Adipose tissue (tissue), 3 donors: Measurements from ENCODE around the gene CBLN4. TPM values are rescaled to one million over a fixed set of nuclear protein-coding genes. Genes with fewer than 3 reads are reported as not detected.

Experiments used
- H3K27ac ChIP-seq: one replicate; pipeline ENCODE4 v1.5.1; 2013; ENCODE audit warnings: low read depth, low read length
- WGBS, 3 donors: extraction: QIAGEN DNeasy Blood & Tissue Kit; methylation state at CpG; one replicate each; pipeline ENCODE4 v1.1.7; 2013; 5-methylcytosine and 5-hydroxymethylcytosine counted together
- polyA plus RNA-seq, 3 donors: library from polyadenylated mRNA; stranded (reverse); fragments of 200-250 nt; gene quantifications; one replicate each; pipeline ENCODE4 v1.2.3, GENCODE V29; 2013
- donor health status: healthy with polysubstance abuse.
- donor health status: Bipolar disorder and iron deficiency.
- donor health status: healthy.

Gene CBLN4
- polyA plus RNA-seq: under 1 TPM; 0.10 to 0.79 (median 0.15) TPM

DNA sequence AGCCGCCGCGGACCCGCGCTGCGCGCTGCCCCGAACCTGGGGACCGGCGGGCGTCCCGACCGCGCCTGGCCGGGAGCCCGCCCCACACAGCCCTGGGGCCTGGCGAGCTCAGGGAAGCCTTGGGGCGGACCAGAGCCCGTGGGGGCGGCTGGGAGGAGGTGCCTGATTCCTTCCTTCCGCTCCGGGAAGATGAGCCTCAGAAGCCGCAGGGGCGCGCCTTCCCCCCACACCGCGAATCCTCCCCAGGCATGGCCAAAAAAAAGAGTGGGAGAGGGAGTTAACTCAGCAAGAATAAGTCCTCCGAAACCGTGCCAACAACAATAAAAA is at the start of gene CBLN4:
Gene CBLN4, minus strand, starts transcription at position 131 of the 327 bp plus-strand sequence. CDS start 1,348 bp downstream, outside the sequence.
- WGBS, 3 donors: 5 to 6% (median 5%) methylated on average over 29 of the region's 29 CpGs

GRCh38 chr20:56043227-56043626 is 37.9 kb upstream of the CBLN4 start:
- WGBS, 3 donors: 73 to 95% (median 79%) methylated on average over 6 of the region's 6 CpGs
- H3K27ac ChIP-seq: no peak overlapping the region

More for the DNA sequence above, at the start of gene CBLN4:
- H3K27ac ChIP-seq: no peak within 1 kb of the TSS

- no peak overlapping the region for H3K27ac ChIP-seq
- 53 to 62% (median 61%) methylated on average over 3 of the region's 3 CpGs for WGBS, 3 donors
These were observed 26.9 kb upstream of the CBLN4 start for GRCh38 chr20:56032251-56032650.

DNA sequence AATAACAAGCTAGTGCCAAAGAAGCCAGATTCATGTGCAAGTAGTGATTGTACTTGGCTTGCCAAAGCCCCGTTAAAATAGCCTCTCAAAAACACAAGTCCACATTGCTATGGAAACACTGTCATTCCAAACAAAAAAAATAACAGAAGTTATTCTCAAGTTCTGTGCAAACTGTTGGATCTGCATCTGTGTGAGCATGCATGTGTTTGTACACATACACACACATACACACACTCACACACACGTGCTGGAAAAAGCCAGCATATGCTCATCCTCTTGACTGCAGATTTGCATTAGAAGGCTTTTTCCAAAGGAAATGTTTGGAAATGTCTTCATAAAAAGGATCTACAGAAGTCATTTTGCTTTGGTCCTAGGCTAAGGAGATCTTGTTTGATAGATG is 13.4 kb upstream of the CBLN4 start:
- WGBS, 3 donors: 52 to 64% (median 55%) methylated on average over 2 of the region's 2 CpGs
- no peak overlapping the region for H3K27ac ChIP-seq

DNA sequence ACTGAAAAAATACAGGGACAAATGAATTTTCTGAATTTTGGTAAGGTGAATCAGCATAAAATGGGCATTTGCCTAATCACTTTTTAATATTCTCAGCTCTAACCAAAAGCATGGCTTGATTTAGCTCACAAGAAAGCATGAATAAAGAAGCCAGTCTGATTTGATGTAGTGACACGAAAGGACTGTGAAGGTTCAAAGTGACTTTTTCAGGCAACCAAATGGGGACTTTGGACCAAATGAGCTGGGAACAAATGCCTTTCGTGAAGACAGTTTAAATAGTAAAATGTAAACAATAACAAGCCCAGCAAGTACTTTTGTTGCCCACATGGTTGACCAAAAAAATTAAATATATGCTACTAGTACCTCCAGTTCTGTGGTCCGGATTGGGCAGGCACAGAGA is 12.9 kb upstream of the CBLN4 start:
- WGBS, 3 donors: 65 to 77% (median 73%) methylated on average over 3 of the region's 3 CpGs
- no peak overlapping the region for H3K27ac ChIP-seq

GRCh38 chr20:56017560-56017959 is 12.2 kb upstream of the CBLN4 start:
- WGBS, 3 donors: 55 to 73% (median 70%) methylated on average over 2 of the region's 2 CpGs
- no peak overlapping the region for H3K27ac ChIP-seq

- no peak overlapping the region for H3K27ac ChIP-seq
- WGBS, 3 donors: 72 to 84% (median 76%) methylated on average over 5 of the region's 5 CpGs
These were observed 9.7 kb upstream of the CBLN4 start for GRCh38 chr20:56014998-56015397.

DNA sequence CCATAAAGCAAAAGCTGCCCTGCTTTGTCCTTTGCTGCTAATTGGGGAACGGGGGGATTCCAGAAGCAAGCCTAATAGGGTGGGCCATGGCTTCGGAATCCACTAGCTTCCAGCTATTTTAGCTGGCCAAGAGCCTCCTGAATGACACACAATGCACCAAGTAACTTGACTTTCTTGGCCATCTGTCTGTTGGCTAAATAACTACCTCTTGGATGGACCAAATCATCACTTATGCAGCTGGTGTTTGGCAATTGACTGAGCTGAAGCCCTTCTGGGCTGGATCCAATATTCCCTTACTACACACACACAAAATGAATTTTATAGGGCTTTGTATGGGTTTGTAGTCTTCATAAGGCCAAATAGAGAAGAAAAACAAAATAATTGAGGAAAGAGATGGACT is 8.8 kb upstream of the CBLN4 start:
- H3K27ac ChIP-seq: no peak overlapping the region
- WGBS, 3 donors: 70 to 74% (median 71%) methylated on average over 2 of the region's 2 CpGs

GRCh38 chr20:56004611-56005388 is 519 bp downstream of the CBLN4 start:
- H3K27ac ChIP-seq: no peak overlapping the region
- 2 to 5% (median 4%) methylated on average over 69 to 70 of the region's 70 CpGs for WGBS, 3 donors

GRCh38 chr20:56004007-56004406 is 1.3 kb downstream of the CBLN4 start:
- WGBS, 3 donors: 2 to 4% (median 3%) methylated on average over 41 of the region's 41 CpGs
- no peak overlapping the region for H3K27ac ChIP-seq

DNA sequence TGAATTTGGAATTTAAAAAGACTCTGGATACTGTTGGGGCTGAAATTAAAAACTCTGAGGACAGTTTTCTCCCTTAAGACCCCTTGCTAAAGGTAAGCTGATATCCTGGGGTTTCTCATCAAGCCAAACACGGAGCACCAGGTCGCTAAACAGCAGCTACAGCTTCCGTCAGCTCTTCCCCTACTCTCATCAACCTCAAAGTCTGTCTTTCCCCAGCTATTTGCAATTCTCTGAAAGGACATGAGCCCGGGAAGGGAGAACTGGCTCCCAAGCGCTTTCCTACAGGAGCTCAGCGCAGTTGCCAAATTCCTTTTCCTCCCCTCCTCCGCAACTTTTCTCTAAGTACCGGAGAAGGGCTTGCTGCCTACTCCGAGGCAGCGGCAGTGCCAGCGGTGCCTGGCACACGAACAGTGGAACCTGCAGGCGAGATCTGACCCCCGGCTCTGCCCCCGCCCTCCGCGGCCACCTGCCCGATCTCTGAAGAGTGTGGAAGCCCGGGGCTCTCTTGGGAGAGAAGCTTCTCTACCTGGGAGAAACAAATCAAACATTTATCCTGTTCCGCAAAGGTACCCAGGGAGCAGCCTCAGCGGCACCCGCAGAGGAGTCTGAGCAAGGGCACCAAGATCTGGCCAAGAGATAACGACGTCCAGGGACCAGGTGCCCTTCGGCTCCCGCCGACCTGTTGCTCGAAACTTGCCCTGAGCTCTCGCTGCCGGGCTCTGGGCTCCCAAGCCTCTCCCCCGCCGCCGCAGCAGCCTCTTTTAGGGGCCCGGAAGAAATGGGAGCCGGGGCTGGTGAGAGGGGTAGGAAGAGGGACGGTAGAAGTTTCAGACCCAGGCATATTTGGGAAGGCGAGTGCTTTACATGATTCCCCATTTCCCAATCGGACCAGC is 2.2 kb downstream of the CBLN4 start:
- WGBS, 3 donors: 4 to 7% (median 6%) methylated on average over 38 of the region's 38 CpGs
- H3K27ac ChIP-seq: no peak overlapping the region

DNA sequence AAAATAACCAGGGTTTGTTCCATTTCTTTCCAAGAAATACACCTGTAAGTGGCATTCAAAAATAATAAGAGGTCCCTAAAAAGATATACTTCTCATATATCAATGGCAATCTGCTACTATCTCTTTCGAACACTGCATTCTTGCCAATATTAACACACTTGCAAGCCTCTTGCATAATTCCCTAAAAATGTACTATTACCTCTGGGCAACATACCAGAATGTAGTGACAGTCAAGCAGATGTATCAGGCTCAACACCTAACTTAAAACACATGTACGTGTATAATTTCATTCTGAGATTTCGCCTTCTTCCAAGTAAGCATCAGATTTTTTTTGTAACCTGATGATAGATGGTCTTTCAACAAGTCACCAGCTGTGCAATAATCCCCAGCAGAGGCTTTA is 3.4 kb downstream of the CBLN4 start:
- H3K27ac ChIP-seq: no peak overlapping the region
- WGBS, 3 donors: 76 to 80% (median 77%) methylated on average over 3 of the region's 3 CpGs

DNA sequence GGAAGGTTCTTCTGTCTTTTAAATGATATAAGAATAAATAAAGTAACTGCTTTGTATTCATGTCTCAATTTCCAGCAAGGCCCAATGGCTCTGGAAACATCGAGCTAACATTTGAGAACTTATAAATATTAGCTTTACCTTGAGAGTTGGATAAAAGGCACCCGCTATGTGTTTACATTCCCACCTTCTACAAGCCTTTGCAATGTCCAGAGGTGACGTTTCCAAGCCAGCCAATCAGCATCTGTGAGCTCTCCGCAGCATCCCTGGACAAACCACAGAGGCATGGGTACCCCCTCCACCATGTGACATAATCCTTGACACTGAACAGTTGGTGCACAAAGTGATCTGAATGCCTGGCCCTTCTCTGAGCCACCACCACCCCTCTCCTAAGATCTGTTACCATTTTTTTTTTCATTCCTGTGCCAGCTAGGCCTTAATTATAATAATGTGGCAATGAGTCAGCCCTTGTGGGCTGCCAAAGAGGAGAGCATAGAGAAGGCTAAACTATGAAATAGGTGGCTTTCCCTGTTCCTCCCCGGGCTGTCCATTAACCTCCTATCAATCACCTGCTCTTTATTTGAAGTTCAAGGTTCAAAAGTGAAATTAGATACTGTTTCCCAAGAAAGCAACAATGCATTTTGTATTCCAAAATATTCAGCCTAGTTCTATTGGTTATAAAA is 4.1 kb downstream of the CBLN4 start:
- WGBS, 3 donors: 23 to 74% (median 72%) methylated on average over 5 of the region's 5 CpGs
- H3K27ac ChIP-seq: no peak overlapping the region

- 73 to 76% (median 74%) methylated on average over 2 of the region's 2 CpGs for WGBS, 3 donors
- no peak overlapping the region for H3K27ac ChIP-seq
These were observed 26.8 kb downstream of the CBLN4 start for GRCh38 chr20:55978550-55978949.

DNA sequence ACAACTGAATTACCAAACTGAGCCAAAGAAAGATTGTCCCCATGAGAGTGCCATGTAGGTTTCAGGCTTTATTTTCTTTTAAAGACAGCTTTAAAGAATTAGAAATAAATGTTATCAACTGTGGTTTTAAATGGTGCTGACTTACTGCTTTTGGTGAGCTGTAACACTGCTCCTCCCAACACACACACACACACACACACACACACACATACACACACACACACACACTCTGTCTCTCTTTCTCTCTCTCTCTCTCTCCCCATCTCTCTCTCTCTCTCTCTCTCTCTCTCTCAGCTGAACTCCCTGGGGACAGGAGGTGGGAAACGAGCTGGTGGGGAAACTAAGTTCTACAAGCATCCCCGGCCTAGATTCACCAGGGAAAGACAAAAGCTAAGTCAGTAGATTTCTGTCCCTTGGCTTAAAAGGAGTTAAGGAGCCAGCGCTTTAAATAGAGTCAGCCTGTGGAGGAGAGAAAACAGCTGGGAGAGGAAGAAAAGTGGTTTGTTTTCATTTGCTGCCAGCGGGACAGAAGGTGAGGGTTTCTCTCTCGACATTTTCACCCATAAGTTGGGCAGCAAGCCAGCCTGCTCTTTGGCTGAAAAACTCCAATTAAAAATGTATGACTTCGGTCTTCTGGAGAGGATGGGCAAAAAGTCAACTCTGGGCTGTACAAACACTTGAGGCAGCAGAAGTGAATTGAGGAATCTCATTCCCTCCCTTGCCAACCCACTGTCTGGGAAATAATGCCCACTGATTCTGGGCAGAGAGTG is 27.4 kb downstream of the CBLN4 start:
- no peak overlapping the region for H3K27ac ChIP-seq
- WGBS, 3 donors: 27 to 39% (median 35%) methylated on average over 6 of the region's 6 CpGs

DNA sequence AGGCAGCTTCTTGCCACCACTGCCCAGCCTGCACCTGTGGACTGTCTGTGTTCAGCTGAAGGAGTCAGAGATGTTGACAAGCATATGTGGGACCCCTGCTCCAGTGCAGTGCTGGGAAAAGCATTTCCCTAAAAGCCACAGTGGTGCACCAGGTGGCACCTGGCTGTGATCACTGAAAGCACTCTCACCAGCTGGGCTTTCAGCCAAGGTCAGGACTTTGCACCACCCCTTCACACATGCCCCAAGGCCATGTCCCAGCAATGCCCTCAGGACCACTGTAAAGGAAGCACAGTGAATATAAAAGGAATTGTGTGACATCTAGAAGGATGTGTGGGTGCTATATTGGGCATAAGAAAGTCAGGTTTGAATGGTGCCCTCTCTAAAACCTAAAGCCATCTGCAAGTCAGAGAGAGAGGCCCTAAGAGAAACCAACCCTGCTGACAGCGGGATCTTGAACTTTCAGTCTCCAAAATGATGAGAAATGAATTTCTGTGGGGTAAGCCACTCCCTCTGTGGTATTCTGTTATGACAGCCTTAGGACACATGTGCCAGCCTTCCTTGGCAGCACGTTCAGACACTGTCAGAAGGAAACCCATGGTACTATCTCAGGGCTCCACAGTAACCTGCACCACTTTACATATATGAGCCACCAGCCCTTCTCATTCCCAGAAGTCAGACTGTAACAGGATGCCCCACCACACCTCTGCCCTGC is 30.7 kb downstream of the CBLN4 start:
- H3K27ac ChIP-seq: no peak overlapping the region
- 70 to 82% (median 75%) methylated on average over 2 of the region's 2 CpGs for WGBS, 3 donors

DNA sequence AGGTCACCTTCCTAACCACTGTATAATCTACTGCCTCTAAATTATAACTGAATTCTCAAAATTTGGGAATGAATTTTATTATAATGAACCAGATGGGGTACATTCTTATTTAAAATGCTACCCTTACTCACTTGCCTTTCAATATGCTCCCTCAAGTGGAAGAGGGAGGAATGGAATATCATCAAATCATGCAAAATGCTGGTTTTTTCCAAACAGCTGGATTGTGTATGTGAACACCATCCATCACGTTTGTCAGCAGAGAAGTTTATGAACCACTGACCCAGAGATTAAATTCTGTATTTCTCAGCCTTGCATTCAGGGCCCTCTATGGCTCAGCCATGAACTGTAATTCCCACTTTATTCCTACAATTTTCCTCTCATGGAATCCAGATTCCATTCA is 40.5 kb downstream of the CBLN4 start:
- 42 to 79% (median 46%) methylated on average over 1 of the region's 1 CpG for WGBS, 3 donors
- no peak overlapping the region for H3K27ac ChIP-seq
